Thyroid gland (tissue), 4 donors: ENCODE measurements around the gene PLCB1. TPM values are rescaled to one million over a fixed set of nuclear protein-coding genes. Genes with fewer than 3 reads are reported as not detected.

Source experiments
- DNase-seq, 2 donors: peaks; one replicate each; pipeline ENCODE4 v3.0.0-alpha.2; 2019
- H3K27ac ChIP-seq, 3 donors: fragments of 200-600 bp; sonication (generic); 1 replicate in 2 of 3; 2 replicates in 1 of 3; pipeline ENCODE4 v1.5.1; 2016 to 2019; ENCODE audit warnings: mild to moderate bottlenecking in 1 of 3, moderate library complexity in 1 of 3
- H3K27me3 ChIP-seq: fragments of 200-600 bp; sonication (generic); one replicate; pipeline ENCODE4 v1.5.1; 2019
- H3K36me3 ChIP-seq, 2 donors: fragments of 200-600 bp; sonication (generic); one replicate each; pipeline ENCODE4 v1.5.1; 2016 to 2019
- H3K4me1 ChIP-seq, 2 donors: fragments of 200-600 bp; sonication (generic); one replicate each; pipeline ENCODE4 v1.5.1; 2017 to 2019
- H3K4me3 ChIP-seq, 3 donors: fragments of 200-600 bp; sonication (generic); replicated peaks in 1 of 3; 1 replicate in 2 of 3; 2 replicates in 1 of 3; pipeline ENCODE4 v1.5.1; 2016; ENCODE audit warnings: mild to moderate bottlenecking in 1 of 3
- H3K9me3 ChIP-seq: fragments of 200-600 bp; sonication (generic); one replicate; pipeline ENCODE4 v1.5.1; 2017
- POLR2A ChIP-seq, 2 donors: fragments of 450-650 bp; IDR thresholded peaks; one replicate each; pipeline ENCODE4 v1.6.1; 2017; ENCODE audit warnings: antibody characterized with exemption in 2 of 2, mild to moderate bottlenecking in 2 of 2, moderate library complexity in 1 of 2
- WGBS, 2 donors: methylation state at CpG; one replicate each; pipeline ENCODE4 v1.1.5; 2017; 5-methylcytosine and 5-hydroxymethylcytosine counted together
- intact Hi-C: fragments of 100-400 bp; cut with DNase I; formaldehyde crosslinking; loops from one replicate; pipeline ENCODE4 v1.15.1; 2023
- total RNA-seq, 4 donors: library from RNA; depleted of rRNA; stranded (reverse); fragments of >200 nt; gene quantifications; one replicate each; pipeline ENCODE4 v1.2.3, GENCODE V29; 2016
- TF ChIP-seq, protein P1 (sequence below), 6 experiments: fragments of 200-600 bp in 3 of 6; fragments of 450-650 bp in 3 of 6; sonication (generic) in 3 of 6; IDR thresholded peaks; one replicate each; pipeline ENCODE4 v1.5.1; 2016 to 2019; ENCODE audit warnings: antibody characterized with exemption in 6 of 6, mild to moderate bottlenecking in 2 of 6, inconsistent platforms in 1 of 6, moderate library complexity in 1 of 6

PLCB1 gene
- total RNA-seq, 4 donors from 2014 or later = 7.3 to 14.1 (median 11.0) TPM

DNA sequence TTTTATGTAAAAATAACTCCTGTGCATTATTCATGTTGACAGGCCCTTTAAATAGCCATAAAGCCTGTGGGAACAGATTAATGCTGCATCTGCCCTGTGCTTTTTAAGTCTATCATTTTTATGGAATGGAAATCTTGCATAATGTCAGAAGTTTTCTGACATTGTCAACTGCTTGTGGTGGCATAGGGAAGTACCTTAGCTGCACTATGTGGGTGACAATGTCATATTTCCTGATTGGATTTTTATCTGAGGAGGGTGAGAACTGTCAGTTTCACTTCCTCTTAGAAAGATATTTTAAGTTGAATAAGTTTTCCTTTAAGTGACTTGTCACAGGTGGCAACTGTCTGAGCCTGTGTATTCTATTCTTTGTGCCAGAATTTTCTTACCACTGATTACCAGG is 267.9 kb downstream of the PLCB1 start:
- no peaks in the 10 kb centered on the region for H3K36me3 ChIP-seq
- no peaks in the 10 kb centered on the region for H3K4me1 ChIP-seq
- no peaks in the 10 kb centered on the region for H3K9me3 ChIP-seq
- no peak for TF ChIP-seq POLR2A (IDR thresholded peaks at IDR 0.05)
- TF ChIP-seq, protein P1, sequence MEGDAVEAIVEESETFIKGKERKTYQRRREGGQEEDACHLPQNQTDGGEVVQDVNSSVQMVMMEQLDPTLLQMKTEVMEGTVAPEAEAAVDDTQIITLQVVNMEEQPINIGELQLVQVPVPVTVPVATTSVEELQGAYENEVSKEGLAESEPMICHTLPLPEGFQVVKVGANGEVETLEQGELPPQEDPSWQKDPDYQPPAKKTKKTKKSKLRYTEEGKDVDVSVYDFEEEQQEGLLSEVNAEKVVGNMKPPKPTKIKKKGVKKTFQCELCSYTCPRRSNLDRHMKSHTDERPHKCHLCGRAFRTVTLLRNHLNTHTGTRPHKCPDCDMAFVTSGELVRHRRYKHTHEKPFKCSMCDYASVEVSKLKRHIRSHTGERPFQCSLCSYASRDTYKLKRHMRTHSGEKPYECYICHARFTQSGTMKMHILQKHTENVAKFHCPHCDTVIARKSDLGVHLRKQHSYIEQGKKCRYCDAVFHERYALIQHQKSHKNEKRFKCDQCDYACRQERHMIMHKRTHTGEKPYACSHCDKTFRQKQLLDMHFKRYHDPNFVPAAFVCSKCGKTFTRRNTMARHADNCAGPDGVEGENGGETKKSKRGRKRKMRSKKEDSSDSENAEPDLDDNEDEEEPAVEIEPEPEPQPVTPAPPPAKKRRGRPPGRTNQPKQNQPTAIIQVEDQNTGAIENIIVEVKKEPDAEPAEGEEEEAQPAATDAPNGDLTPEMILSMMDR (IDR thresholded peaks at IDR 0.05) = no peak
- H3K27ac ChIP-seq = no peak overlapping the region
- DNase-seq = no peak
- H3K27me3 ChIP-seq = no peaks in the 10 kb centered on the region
- no peak overlapping the region for H3K4me3 ChIP-seq
- intact Hi-C loops = no loop called here

DNA sequence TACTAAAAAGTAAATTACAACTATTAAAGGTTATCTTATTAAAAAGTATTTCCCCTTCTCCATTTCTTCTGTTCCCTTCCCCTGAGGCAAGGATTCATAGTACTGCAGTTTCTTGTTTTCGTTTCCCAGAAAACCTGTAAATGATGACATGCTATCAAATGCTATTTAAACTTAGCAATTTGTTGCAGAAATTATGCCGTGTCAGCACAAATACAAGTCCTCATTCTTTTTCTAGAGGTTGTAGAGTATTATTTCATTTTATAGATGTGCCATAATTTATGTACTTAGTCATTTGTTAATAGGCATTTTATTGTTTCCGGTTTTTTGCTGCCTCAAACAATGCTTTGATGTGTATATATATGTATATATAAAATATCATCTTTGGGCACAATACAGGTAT is 268.4 kb downstream of the PLCB1 start:
- Histone ChIP-seq H3K4me3 (no peak overlapping the region), H3K27me3 (no peaks in the 10 kb centered on the region), H3K36me3 (no peaks in the 10 kb centered on the region), H3K9me3 (no peaks in the 10 kb centered on the region), H3K27ac (no peak overlapping the region), H3K4me1 (no peaks in the 10 kb centered on the region)
- TF ChIP-seq, protein P1 (IDR thresholded peaks at IDR 0.05) = no peak
- no peak for TF ChIP-seq POLR2A (IDR thresholded peaks at IDR 0.05)
- WGBS, 2 donors = 81 to 89% methylated on average over 3 of the region's 3 CpGs
- DNase-seq = no peak
- intact Hi-C loops = no loop called here

DNA sequence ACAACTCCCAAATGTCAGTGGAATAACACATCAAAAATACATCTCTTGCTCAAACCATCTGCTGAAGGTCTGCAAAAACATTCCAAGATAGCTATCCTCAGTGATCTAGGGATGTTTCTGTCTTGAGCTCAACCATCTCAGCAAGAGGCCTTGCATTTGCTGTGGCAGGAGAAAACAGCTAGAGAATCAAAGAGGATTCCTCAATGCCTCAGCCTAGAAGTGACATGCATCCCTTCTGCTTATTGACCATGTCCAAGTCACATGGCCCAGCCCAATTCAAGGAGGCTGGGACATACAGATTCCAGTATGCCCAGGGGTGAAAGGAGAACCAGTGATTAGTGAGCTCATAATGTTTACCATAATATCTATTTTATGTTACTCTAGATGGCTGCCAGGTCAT is 269.5 kb downstream of the PLCB1 start:
- TF ChIP-seq POLR2A (IDR thresholded peaks at IDR 0.05) = no peak
- TF ChIP-seq, protein P1 (IDR thresholded peaks at IDR 0.05) = no peak
- intact Hi-C loops = no loop called here
- Histone ChIP-seq H3K4me3 (no peak overlapping the region), H3K4me1 (no peaks in the 10 kb centered on the region), H3K27me3 (no peaks in the 10 kb centered on the region), H3K36me3 (no peaks in the 10 kb centered on the region), H3K27ac (no peak overlapping the region), H3K9me3 (no peaks in the 10 kb centered on the region)
- DNase-seq = no peak

DNA sequence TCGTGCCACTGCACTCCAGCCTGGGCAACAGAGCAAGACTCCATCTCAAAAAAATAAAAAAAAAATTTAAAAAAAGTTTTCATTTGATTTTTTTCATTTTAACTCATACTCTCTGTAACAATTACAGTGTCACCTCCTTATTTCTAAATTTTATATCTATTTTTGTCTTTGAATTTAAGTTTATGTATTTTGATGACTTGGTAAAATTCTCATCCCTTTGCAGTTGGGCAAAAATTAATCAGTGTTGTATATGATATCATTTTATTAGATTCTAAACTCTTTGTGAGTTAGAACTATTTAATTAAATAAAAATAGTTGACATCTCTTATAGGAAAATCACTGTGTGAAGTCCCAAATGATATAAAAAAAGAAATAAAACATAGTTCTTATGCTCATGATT is 270.7 kb downstream of the PLCB1 start:
- intact Hi-C loops = no loop called here
- no peak overlapping the region for H3K27ac ChIP-seq
- no peak for TF ChIP-seq POLR2A (IDR thresholded peaks at IDR 0.05)
- TF ChIP-seq, protein P1 (IDR thresholded peaks at IDR 0.05) = no peak
- no peaks in the 10 kb centered on the region for H3K36me3 ChIP-seq
- no peaks in the 10 kb centered on the region for H3K27me3 ChIP-seq
- 93 to 98% methylated on average over 1 of the region's 1 CpG for WGBS, 2 donors
- H3K4me1 ChIP-seq = no peaks in the 10 kb centered on the region
- DNase-seq = no peak
- H3K9me3 ChIP-seq = no peaks in the 10 kb centered on the region
- no peak overlapping the region for H3K4me3 ChIP-seq

DNA sequence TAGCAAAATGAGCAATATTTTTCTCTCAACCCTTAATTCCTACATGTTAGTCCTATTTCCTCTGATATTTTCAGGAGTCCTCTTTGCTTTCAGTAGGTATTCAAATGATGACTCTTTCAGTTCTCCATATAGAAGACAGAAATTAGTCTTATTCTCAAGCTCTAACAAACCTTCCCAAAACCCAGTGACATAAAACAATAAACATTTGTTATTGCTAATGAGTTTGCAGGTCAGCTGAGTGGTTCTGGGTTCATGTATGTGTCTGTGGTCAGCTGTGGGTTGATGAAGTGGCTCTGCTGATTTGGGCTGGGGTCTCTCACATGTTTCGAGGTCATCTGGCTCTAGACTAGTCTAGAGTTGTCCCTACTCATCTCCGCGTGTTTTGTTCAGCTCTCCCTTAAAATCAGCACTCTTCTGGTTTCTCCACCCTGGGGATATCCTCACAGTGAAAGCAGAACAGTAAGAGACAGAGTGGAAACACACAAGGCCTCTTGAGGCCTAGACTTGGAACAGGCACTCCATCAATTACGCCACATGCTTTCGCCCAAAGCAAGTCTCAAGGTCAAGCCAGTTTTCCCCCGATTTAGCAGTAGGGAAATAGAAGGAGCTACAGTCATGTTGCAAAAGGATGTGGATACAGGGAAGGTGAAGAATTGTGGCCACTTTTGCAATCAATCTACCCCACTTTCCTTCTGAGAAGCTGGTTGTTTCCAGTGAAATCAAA is 273.0 kb downstream of the PLCB1 start:
- H3K36me3 ChIP-seq = no peaks in the 10 kb centered on the region
- intact Hi-C loops = no loop called here
- H3K27me3 ChIP-seq = no peaks in the 10 kb centered on the region
- no peak for DNase-seq
- 77 to 83% methylated on average over 6 of the region's 6 CpGs for WGBS, 2 donors
- no peaks in the 10 kb centered on the region for H3K4me1 ChIP-seq
- H3K9me3 ChIP-seq = no peaks in the 10 kb centered on the region
- no peak overlapping the region for H3K27ac ChIP-seq
- no peak overlapping the region for H3K4me3 ChIP-seq
- TF ChIP-seq, protein P1 (IDR thresholded peaks at IDR 0.05) = no peak
- TF ChIP-seq POLR2A (IDR thresholded peaks at IDR 0.05) = no peak
